Measurements from ENCODE around the gene FRAT1. TPM values are rescaled to one million over a fixed set of nuclear protein-coding genes. Genes with fewer than 3 reads are reported as not detected.
"Not testable (repeated sequence)": the region's sequence is repeated elsewhere in the genome, so short reads cannot be mapped to it uniquely, and the experiment has no call there.

Gene FRAT1
- 10 to 100 TPM; 11.0 to 11.7 TPM for total RNA-seq

DNA sequence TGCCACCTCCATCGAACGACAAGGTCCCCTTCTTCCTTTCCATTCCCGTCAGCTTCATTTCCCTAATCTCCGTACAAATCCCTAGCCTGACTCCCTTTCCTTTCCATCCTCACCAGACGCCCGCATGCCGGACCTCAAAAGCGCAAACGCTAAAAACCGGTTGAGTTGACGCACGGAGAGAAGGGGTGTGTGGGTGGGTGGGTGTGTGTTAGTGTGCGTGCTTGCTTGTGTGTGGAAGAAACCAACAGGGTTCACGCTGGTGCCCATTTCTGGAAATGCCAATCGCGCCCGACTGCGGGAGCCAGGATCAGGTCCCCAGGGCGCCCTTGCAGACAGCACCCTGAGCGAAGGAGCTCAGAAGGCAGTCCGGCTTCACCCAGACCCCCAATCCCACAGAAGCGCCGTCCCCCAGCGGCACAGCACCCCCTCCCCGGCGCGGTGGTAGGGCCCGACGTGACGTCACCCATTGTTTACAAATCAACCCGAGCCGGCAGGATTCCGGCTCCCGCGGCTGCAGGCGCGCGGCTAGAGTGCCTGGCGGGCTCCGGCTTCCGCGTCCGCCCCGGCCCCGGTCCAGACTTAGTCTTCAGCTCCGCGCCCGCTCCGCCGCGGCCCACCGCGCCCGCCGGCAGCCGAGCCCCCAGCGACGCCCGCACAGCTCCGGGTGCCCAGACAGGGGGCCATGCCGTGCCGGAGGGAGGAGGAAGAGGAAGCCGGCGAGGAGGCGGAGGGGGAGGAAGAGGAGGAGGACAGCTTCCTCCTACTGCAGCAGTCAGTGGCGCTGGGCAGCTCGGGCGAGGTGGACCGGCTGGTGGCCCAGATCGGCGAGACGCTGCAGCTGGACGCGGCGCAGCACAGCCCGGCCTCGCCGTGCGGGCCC lies at the start of gene FRAT1:
TSS of gene FRAT1 (plus strand) at position 500 of the 880 bp plus-strand sequence. CDS start at position 683, 183 bp downstream.
- peak within 1 kb of the TSS; percentile 98 for H3K27ac Mint-ChIP-seq
- no peaks in the 10 kb centered on the region for H3K9me3 Mint-ChIP-seq
- peaks cover 5% of the 10 kb centered on the region for H3K27me3 Mint-ChIP-seq
- ATAC-seq (ENCODE audit: low read depth) (peak; percentile 74), DNase-seq (peak; percentile 93)
- peaks cover 23% of the 10 kb centered on the region for H3K4me1 Mint-ChIP-seq
- POLR2A ChIA-PET: interaction anchor here (0.5 to 4.4 kb wide), 7 partner anchors 9 to 82 kb away, joined by 4 to 54 read pairs (median 9); partner anchors contain the start of genes ARHGAP19, FRAT2 and RRP12
- H3K4me3 Mint-ChIP-seq: peak within 1 kb of the TSS; percentile 97
- peaks cover 2% of the 10 kb centered on the region for H3K36me3 Mint-ChIP-seq

DNA sequence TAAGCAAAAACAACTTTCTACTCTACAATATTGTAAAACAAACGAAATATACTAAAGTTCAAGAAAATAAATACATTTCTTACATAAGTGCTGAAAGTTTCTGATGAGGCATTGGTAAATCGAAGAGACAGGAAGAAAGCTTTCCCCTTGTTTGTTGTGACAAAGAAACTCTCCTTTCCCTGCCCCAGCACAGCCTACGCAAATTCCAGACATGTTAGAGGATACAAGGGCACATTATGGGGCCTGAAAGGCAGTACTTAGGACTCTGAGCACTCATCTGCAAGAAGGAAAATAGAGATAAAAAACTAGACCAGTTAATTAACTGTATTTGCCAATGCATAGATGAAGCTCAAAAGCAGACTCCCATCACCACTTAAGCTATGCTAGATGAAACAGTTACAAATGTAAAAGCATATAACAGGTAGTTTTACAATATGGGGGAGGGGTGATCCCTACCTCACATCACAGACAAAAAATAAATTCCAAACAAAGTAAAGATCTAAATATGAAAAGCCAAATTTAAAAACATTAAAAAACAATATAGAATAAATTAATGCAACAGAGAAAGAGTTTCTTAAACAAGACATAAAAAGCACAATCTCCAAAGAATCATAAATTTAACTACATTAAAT lies 48.4 kb upstream of the FRAT1 start:
- Mint-ChIP-seq H3K36me3 (peaks cover 23% of the 10 kb centered on the region), H3K27ac (no peak overlapping the region), H3K4me1 (peaks cover 9% of the 10 kb centered on the region), H3K4me3 (no peak overlapping the region), H3K27me3 (no peaks in the 10 kb centered on the region), H3K9me3 (no peaks in the 10 kb centered on the region)
- DNase-seq (no peak), ATAC-seq (ENCODE audit: low read depth) (no peak)
- POLR2A ChIA-PET: no interaction called here

DNA sequence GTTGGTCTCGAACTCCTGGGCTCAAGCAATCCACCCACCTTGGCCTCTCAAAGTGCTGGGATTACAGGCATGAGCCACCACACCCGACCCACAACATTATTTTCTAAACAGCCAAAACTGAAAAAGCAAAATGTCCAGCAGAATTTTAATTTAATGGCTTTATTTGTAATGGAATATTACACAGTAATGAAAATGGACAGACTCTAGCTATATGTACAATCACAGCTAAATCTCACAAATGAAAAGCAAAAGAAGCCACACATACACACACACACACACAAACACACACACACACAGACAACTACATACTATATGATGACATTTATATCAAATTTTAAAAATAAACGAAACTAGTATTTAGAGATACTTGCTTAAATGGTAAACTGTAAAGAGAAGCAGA lies 45.4 kb upstream of the FRAT1 start:
- DNase-seq (no peak), ATAC-seq (ENCODE audit: low read depth) (no peak)
- H3K27ac Mint-ChIP-seq: no peak overlapping the region
- POLR2A ChIA-PET: no interaction called here
- peaks cover 6% of the 10 kb centered on the region for H3K36me3 Mint-ChIP-seq
- H3K4me1 Mint-ChIP-seq: peaks cover 5% of the 10 kb centered on the region
- H3K27me3 Mint-ChIP-seq: no peaks in the 10 kb centered on the region
- no peaks in the 10 kb centered on the region for H3K9me3 Mint-ChIP-seq
- H3K4me3 Mint-ChIP-seq: no peak overlapping the region

- Mint-ChIP-seq H3K4me3 (no peak overlapping the region), H3K36me3 (peaks cover 6% of the 10 kb centered on the region), H3K9me3 (no peaks in the 10 kb centered on the region), H3K27me3 (no peaks in the 10 kb centered on the region), H3K4me1 (peaks cover 8% of the 10 kb centered on the region), H3K27ac (no peak overlapping the region)
- DNase-seq (no peak), ATAC-seq (ENCODE audit: low read depth) (no peak)
- POLR2A ChIA-PET: interaction anchor here (0.6 kb wide), 1 partner anchor 25 kb away, joined by 5 read pairs; no protein-coding TSS in a partner anchor
These were observed 44.2 kb upstream of the FRAT1 start for GRCh38 chr10:97274828-97275227.

GRCh38 chr10:97277551-97277950 lies 41.5 kb upstream of the FRAT1 start:
- no peak overlapping the region for H3K4me3 Mint-ChIP-seq
- no peaks in the 10 kb centered on the region for H3K27me3 Mint-ChIP-seq
- DNase-seq: no peak
- H3K27ac Mint-ChIP-seq: no peak overlapping the region
- no peak for ATAC-seq (ENCODE audit: low read depth)
- H3K4me1 Mint-ChIP-seq: peaks cover 9% of the 10 kb centered on the region
- no peaks in the 10 kb centered on the region for H3K9me3 Mint-ChIP-seq
- POLR2A ChIA-PET: no interaction called here
- peaks cover 3% of the 10 kb centered on the region for H3K36me3 Mint-ChIP-seq

DNA sequence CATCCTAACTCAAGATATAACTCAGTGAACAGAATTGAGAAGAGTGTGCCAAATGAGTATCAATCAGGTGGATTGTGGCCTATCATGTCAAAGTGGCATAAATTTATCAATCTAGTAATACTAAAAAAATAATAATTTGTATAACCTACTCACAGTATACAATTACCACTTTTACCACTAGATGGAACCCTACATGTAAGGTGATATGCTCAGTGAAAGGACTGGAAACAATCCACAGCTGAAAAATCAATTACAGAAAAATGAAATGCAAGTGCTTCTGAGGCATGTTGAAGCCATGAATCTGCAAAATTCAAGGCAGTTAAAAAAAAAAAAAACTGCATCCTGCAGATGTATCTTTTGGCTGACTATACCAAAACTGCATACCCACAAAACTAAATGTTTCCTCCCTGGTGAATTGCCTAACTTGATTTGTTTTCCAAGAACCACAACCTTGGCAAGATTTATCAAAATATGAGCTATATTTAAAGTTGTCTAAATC lies 40.5 kb upstream of the FRAT1 start:
- Mint-ChIP-seq H3K4me3 (no peak overlapping the region), H3K27me3 (no peaks in the 10 kb centered on the region), H3K36me3 (peaks cover 3% of the 10 kb centered on the region), H3K27ac (no peak overlapping the region), H3K9me3 (no peaks in the 10 kb centered on the region), H3K4me1 (peaks cover 9% of the 10 kb centered on the region)
- POLR2A ChIA-PET: interaction anchor here (1.0 to 1.5 kb wide), 2 partner anchors 41 to 53 kb away, joined by 3 to 7 read pairs; partner anchors contain the start of gene FRAT1
- ATAC-seq (ENCODE audit: low read depth) (peak; percentile 60), DNase-seq (no peak)

- DNase-seq (no peak), ATAC-seq (ENCODE audit: low read depth) (no peak)
- no peak overlapping the region for H3K4me3 Mint-ChIP-seq
- H3K27me3 Mint-ChIP-seq: no peaks in the 10 kb centered on the region
- H3K9me3 Mint-ChIP-seq: no peaks in the 10 kb centered on the region
- no peak overlapping the region for H3K27ac Mint-ChIP-seq
- peaks cover 1% of the 10 kb centered on the region for H3K36me3 Mint-ChIP-seq
- H3K4me1 Mint-ChIP-seq: peaks cover 9% of the 10 kb centered on the region
- POLR2A ChIA-PET: interaction anchor here (1.0 to 1.5 kb wide), 2 partner anchors 40 to 53 kb away, joined by 3 to 7 read pairs; partner anchors contain the start of gene FRAT1
These were observed 39.8 kb upstream of the FRAT1 start for GRCh38 chr10:97279121-97279815.

DNA sequence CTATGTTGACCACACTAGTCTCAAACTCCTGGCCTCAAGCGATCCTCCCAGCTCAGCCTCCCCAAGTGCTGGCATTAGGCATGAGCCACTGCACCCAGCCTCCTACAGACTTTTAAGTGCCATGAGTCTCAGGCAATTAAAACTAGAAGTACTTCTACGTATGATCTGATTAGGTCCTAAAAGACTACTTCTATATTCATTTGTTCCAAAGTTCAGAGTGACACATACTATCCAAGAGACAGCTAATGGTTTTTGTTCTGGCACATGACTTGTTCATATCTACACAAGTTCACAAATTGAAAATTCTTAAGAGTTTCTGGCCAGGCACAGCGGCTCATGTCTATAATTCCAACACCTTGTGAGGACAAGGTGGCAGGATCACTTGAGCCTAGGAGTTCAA lies 38.3 kb upstream of the FRAT1 start:
- no peaks in the 10 kb centered on the region for H3K9me3 Mint-ChIP-seq
- no peak overlapping the region for H3K27ac Mint-ChIP-seq
- ATAC-seq (ENCODE audit: low read depth) (no peak), DNase-seq (no peak)
- H3K4me1 Mint-ChIP-seq: peaks cover 9% of the 10 kb centered on the region
- H3K27me3 Mint-ChIP-seq: no peaks in the 10 kb centered on the region
- H3K4me3 Mint-ChIP-seq: no peak overlapping the region
- H3K36me3 Mint-ChIP-seq: peaks cover 3% of the 10 kb centered on the region
- POLR2A ChIA-PET: no interaction called here

DNA sequence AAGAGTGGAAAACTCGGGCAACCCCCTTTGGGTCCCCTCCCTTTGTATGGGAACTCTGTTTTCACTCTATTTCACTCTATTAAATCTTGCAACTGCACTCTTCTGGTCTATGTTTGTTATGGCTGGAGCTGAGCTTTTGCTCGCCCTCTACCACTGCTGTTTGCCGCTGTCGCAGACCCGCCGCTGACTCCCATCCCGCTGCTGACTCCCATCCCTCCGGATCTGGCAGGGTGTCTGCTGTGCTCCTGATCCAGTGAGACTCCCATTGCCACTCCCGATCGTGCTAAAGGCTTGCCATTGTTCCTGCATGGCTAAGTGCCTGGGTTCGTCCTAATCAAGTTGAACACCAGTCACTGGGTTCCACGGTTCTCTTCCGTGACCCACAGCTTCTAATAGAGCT lies 29.0 kb upstream of the FRAT1 start:
- H3K9me3 Mint-ChIP-seq; DNase-seq; H3K4me3 Mint-ChIP-seq; POLR2A ChIA-PET; ATAC-seq (ENCODE audit: low read depth); H3K27me3 Mint-ChIP-seq: not testable (repeated sequence)
- Mint-ChIP-seq H3K36me3 (peaks cover 18% of the 10 kb centered on the region), H3K4me1 (peaks cover 25% of the 10 kb centered on the region), H3K27ac (peak overlapping the region; percentile 65)

DNA sequence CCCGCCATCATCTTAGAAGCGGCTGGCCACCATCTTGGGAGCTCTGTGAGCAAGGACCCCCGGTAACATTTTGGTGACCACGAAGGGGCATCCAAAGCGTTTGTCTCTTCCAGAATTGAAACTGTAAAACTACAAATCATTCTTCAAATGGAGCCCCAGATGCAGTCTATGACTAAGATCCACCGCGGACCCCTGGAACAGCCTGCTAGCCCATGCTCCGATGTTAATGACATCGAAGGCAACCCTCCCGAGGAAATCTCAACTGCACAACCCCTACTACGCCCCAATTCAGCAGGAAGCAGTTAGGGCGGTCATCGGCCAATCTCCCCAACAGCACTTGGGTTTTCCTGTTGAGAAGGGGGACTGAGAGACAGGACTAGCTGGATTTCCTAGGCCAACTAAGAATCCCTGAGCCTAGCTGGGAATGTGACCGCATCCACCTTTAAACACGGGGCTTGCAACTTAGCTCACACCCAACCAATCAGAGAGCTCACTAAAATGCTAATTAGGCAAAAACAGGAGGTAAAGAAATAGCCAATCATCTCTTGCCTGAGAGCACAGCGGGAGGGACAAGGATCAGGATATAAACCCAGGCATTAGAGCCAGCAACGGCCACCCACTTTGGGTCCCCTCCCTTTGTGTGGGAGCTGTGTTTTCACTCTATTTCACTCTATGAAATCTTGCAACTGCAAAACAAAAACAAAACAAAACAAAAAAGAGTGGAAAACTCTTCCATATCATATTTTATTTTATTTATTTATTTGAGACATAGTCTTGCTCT lies 28.3 kb upstream of the FRAT1 start:
- POLR2A ChIA-PET: interaction anchor here (3.6 kb wide), 1 partner anchor 29 kb away, joined by 21 read pairs; the partner anchor contains the start of gene FRAT1
- H3K27ac Mint-ChIP-seq: not testable (repeated sequence)

DNA sequence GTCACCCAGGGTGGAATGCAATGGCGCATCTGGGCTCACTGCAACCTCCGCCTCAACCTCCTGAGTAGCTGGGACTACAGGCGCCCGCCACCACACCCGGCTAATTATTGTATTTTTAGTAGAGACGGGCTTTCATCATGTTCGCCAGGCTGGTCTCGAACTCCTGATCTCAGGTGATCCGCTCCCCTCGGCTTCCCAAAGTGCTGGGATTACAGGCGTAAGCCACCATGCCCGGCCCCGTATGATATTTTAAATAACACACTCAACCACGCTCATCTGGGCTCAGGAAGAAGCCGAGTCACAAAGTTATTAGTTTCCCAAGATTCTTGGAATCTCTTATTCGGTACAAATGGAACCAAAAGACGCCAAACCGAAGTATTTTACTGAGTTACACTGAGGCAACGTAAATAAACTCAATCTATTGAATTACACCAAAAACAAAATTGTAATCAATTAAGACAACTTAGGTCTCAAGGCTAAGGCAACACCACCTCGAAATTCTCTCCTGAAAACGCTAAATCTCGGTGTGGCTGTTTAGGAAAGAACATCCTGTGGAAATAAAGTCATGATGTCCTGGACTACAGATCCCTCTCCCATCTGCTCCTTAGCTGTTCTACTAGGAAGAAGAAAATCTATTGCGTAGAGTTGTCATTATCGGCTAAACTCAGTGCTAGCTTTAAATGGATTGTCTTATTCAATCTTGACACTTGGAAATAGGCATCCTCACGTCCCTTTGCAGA lies 27.5 kb upstream of the FRAT1 start:
- DNase-seq (no peak), ATAC-seq (ENCODE audit: low read depth) (no peak)
- Mint-ChIP-seq H3K4me1 (peaks cover 25% of the 10 kb centered on the region), H3K4me3 (peak overlapping the region; percentile 89), H3K27me3 (peaks cover 2% of the 10 kb centered on the region), H3K36me3 (peaks cover 13% of the 10 kb centered on the region), H3K9me3 (no peaks in the 10 kb centered on the region), H3K27ac (peak overlapping the region; percentile 88)
- POLR2A ChIA-PET: interaction anchor here (0.8 to 3.6 kb wide), 7 partner anchors 14 to 1202 kb away, joined by 3 to 21 read pairs (median 4); partner anchors contain the start of genes FRAT1 and RRP12

More for the DNA sequence above, 28.3 kb upstream of the FRAT1 start:
- DNase-seq; ATAC-seq (ENCODE audit: low read depth); H3K27me3 Mint-ChIP-seq; H3K9me3 Mint-ChIP-seq: not testable (repeated sequence)
- H3K36me3 Mint-ChIP-seq: peaks cover 16% of the 10 kb centered on the region
- H3K4me1 Mint-ChIP-seq: peaks cover 25% of the 10 kb centered on the region
- H3K4me3 Mint-ChIP-seq: peak overlapping the region; percentile 89
